ENCODE measurements around the gene FBXL20.
"Not testable (repeated sequence)": the region's sequence is repeated elsewhere in the genome, so short reads cannot be mapped to it uniquely, and the experiment has no call there.

The FBXL20 gene

GRCh38 chr17:39402890-39403605, 1.6 kb upstream of the FBXL20 start:
- no peak for TF ChIP-seq POLR2A (IDR thresholded peaks at IDR 0.05; ENCODE audit: low read depth, low read length)
- FAIRE-seq (no peak), DNase-seq (ENCODE audit: insufficient read length, low spot score) (no peak)

GRCh38 chr17:39402244-39402889, 941 bp upstream of the FBXL20 start:
- DNase-seq (ENCODE audit: insufficient read length, low spot score): peak; percentile 84
- TF ChIP-seq POLR2A (IDR thresholded peaks at IDR 0.05; ENCODE audit: low read depth, low read length): no peak
- FAIRE-seq: peak; percentile 41

- FAIRE-seq (no peak), DNase-seq (ENCODE audit: insufficient read length, low spot score) (no peak)
- TF ChIP-seq POLR2A (IDR thresholded peaks at IDR 0.05; ENCODE audit: low read depth, low read length): no peak
These were observed 647 bp downstream of the FBXL20 start for GRCh38 chr17:39400547-39401411.

- DNase-seq (ENCODE audit: insufficient read length, low spot score): no peak
- TF ChIP-seq POLR2A (IDR thresholded peaks at IDR 0.05; ENCODE audit: low read depth, low read length): no peak
- no peak for FAIRE-seq
These were observed 1.6 kb downstream of the FBXL20 start for GRCh38 chr17:39399791-39400190.

- no peak for FAIRE-seq
- no peak for TF ChIP-seq POLR2A (IDR thresholded peaks at IDR 0.05; ENCODE audit: low read depth, low read length)
These were observed 7.7 kb downstream of the FBXL20 start for GRCh38 chr17:39393736-39394135.

GRCh38 chr17:39391448-39391847, 10.0 kb downstream of the FBXL20 start:
- no peak for DNase-seq (ENCODE audit: insufficient read length, low spot score)
- no peak for TF ChIP-seq POLR2A (IDR thresholded peaks at IDR 0.05; ENCODE audit: low read depth, low read length)
- no peak for FAIRE-seq

More at GRCh38 chr17:39393736-39394135, 7.7 kb downstream of the FBXL20 start:
- no peak for DNase-seq (ENCODE audit: insufficient read length, low spot score)

GRCh38 chr17:39385040-39385439, 16.4 kb downstream of the FBXL20 start:
- FAIRE-seq (no peak), DNase-seq (ENCODE audit: insufficient read length, low spot score) (no peak)
- TF ChIP-seq POLR2A (IDR thresholded peaks at IDR 0.05; ENCODE audit: low read depth, low read length): no peak

- no peak for TF ChIP-seq POLR2A (IDR thresholded peaks at IDR 0.05; ENCODE audit: low read depth, low read length)
- no peak for FAIRE-seq
These were observed 21.3 kb downstream of the FBXL20 start for GRCh38 chr17:39380144-39380543.

GRCh38 chr17:39376434-39376833, 25.0 kb downstream of the FBXL20 start:
- TF ChIP-seq POLR2A (IDR thresholded peaks at IDR 0.05; ENCODE audit: low read depth, low read length): no peak
- FAIRE-seq: no peak
- DNase-seq (ENCODE audit: insufficient read length, low spot score): no peak

More at GRCh38 chr17:39380144-39380543, 21.3 kb downstream of the FBXL20 start:
- no peak for DNase-seq (ENCODE audit: insufficient read length, low spot score)

- FAIRE-seq; DNase-seq (ENCODE audit: insufficient read length, low spot score): not testable (repeated sequence)
These were observed 33.6 kb downstream of the FBXL20 start for GRCh38 chr17:39367805-39368204.

- FAIRE-seq: no peak
- no peak for TF ChIP-seq POLR2A (IDR thresholded peaks at IDR 0.05; ENCODE audit: low read depth, low read length)
These were observed 35.6 kb downstream of the FBXL20 start for GRCh38 chr17:39365872-39366271.

GRCh38 chr17:39365242-39365641, 36.2 kb downstream of the FBXL20 start:
- TF ChIP-seq POLR2A (IDR thresholded peaks at IDR 0.05; ENCODE audit: low read depth, low read length): no peak
- no peak for DNase-seq (ENCODE audit: insufficient read length, low spot score)
- FAIRE-seq: no peak

More at GRCh38 chr17:39365872-39366271, 35.6 kb downstream of the FBXL20 start:
- no peak for DNase-seq (ENCODE audit: insufficient read length, low spot score)

- DNase-seq (ENCODE audit: insufficient read length, low spot score): no peak
- TF ChIP-seq POLR2A (IDR thresholded peaks at IDR 0.05; ENCODE audit: low read depth, low read length): no peak
- FAIRE-seq: no peak
These were observed 37.0 kb downstream of the FBXL20 start for GRCh38 chr17:39364236-39365025.
